PC-9 (cell line): ENCODE measurements around the gene JPT1.

Experiments used
- CTCF ChIP-seq: fragments of 200-600 bp; sonication (generic); conservative IDR thresholded peaks from 2 replicates; pipeline ENCODE4 v1.6.1; 2017; ENCODE audit warnings: mixed run types, antibody characterized with exemption, mild to moderate bottlenecking, moderate library complexity
- EZH2 ChIP-seq: fragments of 200-600 bp; sonication (generic); IDR thresholded peaks from 2 replicates; pipeline ENCODE4 v1.8.0; 2017; ENCODE audit warnings: antibody characterized with exemption, low read depth

- TF ChIP-seq CTCF (no peak), EZH2 (no peak)
These were observed 38.8 kb downstream of the JPT1 start for GRCh38 chr17:75115555-75115954.
